ENCODE measurements around the gene MYO18A. TPM values are rescaled to one million over a fixed set of nuclear protein-coding genes. Genes with fewer than 3 reads are reported as not detected.
A peak's percentile ranks its signal among the peaks of the same experiment; 100 is the strongest.

The MYO18A gene
- total RNA-seq, 5 donors from 2014 or later (not counting 1 experiment from before 2014, with no cell fraction given), result 119 to 151 (median 145) TPM

GRCh38 chr17:29195465-29196081 is 15.4 kb upstream of the MYO18A start:
- H3K4me3 Mint-ChIP-seq, result no peak overlapping the region
- H3K27ac ChIP-seq (ENCODE audit: low read length), result no peak overlapping the region
- ChIA-PET CTCF (no interaction called here), POLR2A (no interaction called here)
- ATAC-seq (replicated peaks in 1 of 4), result no peak
- no peaks in the 10 kb centered on the region for H3K9me3 Mint-ChIP-seq
- H3K36me3 ChIP-seq (ENCODE audit: control insufficient read depth in 2 of 2, extremely low read depth in 1 of 2, insufficient read depth in 1 of 2, low read length in 1 of 2), result no peaks in the 10 kb centered on the region
- no peaks in the 10 kb centered on the region for H3K4me1 ChIP-seq (ENCODE audit: control insufficient read depth in 1 of 2, extremely low read depth in 1 of 2, insufficient read depth in 2 of 2, low read length in 2 of 2)
- H3K4me1 Mint-ChIP-seq, result peaks cover 0 to 4% (median 3%) of the 10 kb centered on the region in 3 donors
- H3K36me3 Mint-ChIP-seq, result no peaks in the 10 kb centered on the region
- H3K4me3 ChIP-seq (ENCODE audit: control insufficient read depth in 1 of 2, extremely low read depth in 1 of 2, low read length in 1 of 2), result no peak overlapping the region
- H3K27me3 ChIP-seq (replicated peaks in 1 of 2; ENCODE audit: control insufficient read depth in 2 of 2, extremely low read depth in 1 of 2, insufficient read depth in 2 of 2, low read length in 1 of 2), result peaks cover 0 to 26% of the 10 kb centered on the region in 2 experiments
- DNase-seq, result peak in 1 of 35 experiments; percentile 17
- WGBS (ENCODE audit: insufficient coverage), result 62% methylated on average over 6 of the region's 10 CpGs
- no peak overlapping the region for H3K27ac Mint-ChIP-seq
- peaks cover 10 to 15% of the 10 kb centered on the region in 2 donors for H3K27me3 Mint-ChIP-seq
- H3K9me3 ChIP-seq, result no peaks in the 10 kb centered on the region

GRCh38 chr17:29194669-29195068 is 14.5 kb upstream of the MYO18A start:
- H3K36me3 ChIP-seq (ENCODE audit: control insufficient read depth in 2 of 2, extremely low read depth in 1 of 2, insufficient read depth in 1 of 2, low read length in 1 of 2), result no peaks in the 10 kb centered on the region
- WGBS (ENCODE audit: insufficient coverage), result 80% methylated on average over 1 of the region's 3 CpGs

GRCh38 chr17:29193146-29193545 is 12.9 kb upstream of the MYO18A start:
- DNase-seq (no peak), ATAC-seq (replicated peaks in 1 of 4) (no peak)
- no peak overlapping the region for H3K4me3 Mint-ChIP-seq
- H3K9me3 Mint-ChIP-seq, result no peaks in the 10 kb centered on the region
- no peaks in the 10 kb centered on the region for H3K4me1 ChIP-seq (ENCODE audit: control insufficient read depth in 1 of 2, extremely low read depth in 1 of 2, insufficient read depth in 2 of 2, low read length in 2 of 2)
- no peak overlapping the region for H3K4me3 ChIP-seq (ENCODE audit: control insufficient read depth in 1 of 2, extremely low read depth in 1 of 2, low read length in 1 of 2)
- H3K27me3 ChIP-seq (replicated peaks in 1 of 2; ENCODE audit: control insufficient read depth in 2 of 2, extremely low read depth in 1 of 2, insufficient read depth in 2 of 2, low read length in 1 of 2), result peaks cover 0 to 23% of the 10 kb centered on the region in 2 experiments
- ChIA-PET CTCF (no interaction called here), POLR2A (no interaction called here)
- H3K4me1 Mint-ChIP-seq, result peaks cover 0 to 4% (median 3%) of the 10 kb centered on the region in 3 donors
- H3K27ac Mint-ChIP-seq, result no peak overlapping the region
- no peaks in the 10 kb centered on the region for H3K36me3 Mint-ChIP-seq
- H3K27ac ChIP-seq (ENCODE audit: low read length), result no peak overlapping the region
- no CpG with 5 or more reads among the region's 2 CpGs for WGBS (ENCODE audit: insufficient coverage)
- no peaks in the 10 kb centered on the region for H3K9me3 ChIP-seq
- peaks cover 14 to 20% of the 10 kb centered on the region in 2 donors for H3K27me3 Mint-ChIP-seq
- H3K36me3 ChIP-seq (ENCODE audit: control insufficient read depth in 2 of 2, extremely low read depth in 1 of 2, insufficient read depth in 1 of 2, low read length in 1 of 2), result no peaks in the 10 kb centered on the region

More at GRCh38 chr17:29194669-29195068, 14.5 kb upstream of the MYO18A start:
- H3K27ac ChIP-seq (ENCODE audit: low read length), result no peak overlapping the region
- H3K4me3 ChIP-seq (ENCODE audit: control insufficient read depth in 1 of 2, extremely low read depth in 1 of 2, low read length in 1 of 2), result no peak overlapping the region
- no peak for DNase-seq
- Mint-ChIP-seq H3K9me3 (no peaks in the 10 kb centered on the region), H3K36me3 (no peaks in the 10 kb centered on the region), H3K27me3 (peaks cover 14 to 15% of the 10 kb centered on the region in 2 donors), H3K4me3 (no peak overlapping the region), H3K4me1 (peaks cover 0 to 4% (median 3%) of the 10 kb centered on the region in 3 donors), H3K27ac (no peak overlapping the region)
- no peaks in the 10 kb centered on the region for H3K4me1 ChIP-seq (ENCODE audit: control insufficient read depth in 1 of 2, extremely low read depth in 1 of 2, insufficient read depth in 2 of 2, low read length in 2 of 2)
- ATAC-seq (replicated peaks in 1 of 4), result no peak
- CTCF ChIA-PET, result no interaction called here
- POLR2A ChIA-PET, result no interaction called here
- no peaks in the 10 kb centered on the region for H3K9me3 ChIP-seq
- H3K27me3 ChIP-seq (replicated peaks in 1 of 2; ENCODE audit: control insufficient read depth in 2 of 2, extremely low read depth in 1 of 2, insufficient read depth in 2 of 2, low read length in 1 of 2), result peaks cover 0 to 26% of the 10 kb centered on the region in 2 experiments

- H3K27ac ChIP-seq (ENCODE audit: low read length), result no peak overlapping the region
- POLR2A ChIA-PET, result no interaction called here
- peaks cover 10 to 21% of the 10 kb centered on the region in 2 donors for H3K27me3 Mint-ChIP-seq
- H3K4me3 Mint-ChIP-seq, result no peak overlapping the region
- H3K27ac Mint-ChIP-seq, result no peak overlapping the region
- CTCF ChIA-PET, result no interaction called here
- H3K27me3 ChIP-seq (replicated peaks in 1 of 2; ENCODE audit: control insufficient read depth in 2 of 2, extremely low read depth in 1 of 2, insufficient read depth in 2 of 2, low read length in 1 of 2), result peaks cover 0 to 11% of the 10 kb centered on the region in 2 experiments
- no peak for DNase-seq
- H3K4me3 ChIP-seq (ENCODE audit: control insufficient read depth in 1 of 2, extremely low read depth in 1 of 2, low read length in 1 of 2), result no peak overlapping the region
- 60% methylated on average over 4 of the region's 4 CpGs for WGBS (ENCODE audit: insufficient coverage)
- no peak for ATAC-seq (replicated peaks in 1 of 4)
- no peaks in the 10 kb centered on the region for H3K9me3 ChIP-seq
- peaks cover 0 to 4% (median 3%) of the 10 kb centered on the region in 3 donors for H3K4me1 Mint-ChIP-seq
- H3K9me3 Mint-ChIP-seq, result no peaks in the 10 kb centered on the region
- no peaks in the 10 kb centered on the region for H3K36me3 ChIP-seq (ENCODE audit: control insufficient read depth in 2 of 2, extremely low read depth in 1 of 2, insufficient read depth in 1 of 2, low read length in 1 of 2)
- H3K4me1 ChIP-seq (ENCODE audit: control insufficient read depth in 1 of 2, extremely low read depth in 1 of 2, insufficient read depth in 2 of 2, low read length in 2 of 2), result no peaks in the 10 kb centered on the region
- H3K36me3 Mint-ChIP-seq, result no peaks in the 10 kb centered on the region
These were observed 10.5 kb upstream of the MYO18A start for GRCh38 chr17:29190592-29191207.

- Mint-ChIP-seq H3K27me3 (peaks cover 10 to 21% of the 10 kb centered on the region in 2 donors), H3K27ac (no peak overlapping the region), H3K4me3 (no peak overlapping the region), H3K9me3 (no peaks in the 10 kb centered on the region), H3K4me1 (no peaks in the 10 kb centered on the region), H3K36me3 (no peaks in the 10 kb centered on the region)
- no peaks in the 10 kb centered on the region for H3K4me1 ChIP-seq (ENCODE audit: control insufficient read depth in 1 of 2, extremely low read depth in 1 of 2, insufficient read depth in 2 of 2, low read length in 2 of 2)
- H3K27ac ChIP-seq (ENCODE audit: low read length), result no peak overlapping the region
- H3K9me3 ChIP-seq, result no peaks in the 10 kb centered on the region
- CTCF ChIA-PET, result no interaction called here
- no peaks in the 10 kb centered on the region for H3K36me3 ChIP-seq (ENCODE audit: control insufficient read depth in 2 of 2, extremely low read depth in 1 of 2, insufficient read depth in 1 of 2, low read length in 1 of 2)
- H3K27me3 ChIP-seq (replicated peaks in 1 of 2; ENCODE audit: control insufficient read depth in 2 of 2, extremely low read depth in 1 of 2, insufficient read depth in 2 of 2, low read length in 1 of 2), result peaks cover 0 to 11% of the 10 kb centered on the region in 2 experiments
- DNase-seq (no peak), ATAC-seq (replicated peaks in 1 of 4) (no peak)
- no CpG with 5 or more reads among the region's 2 CpGs for WGBS (ENCODE audit: insufficient coverage)
- H3K4me3 ChIP-seq (ENCODE audit: control insufficient read depth in 1 of 2, extremely low read depth in 1 of 2, low read length in 1 of 2), result no peak overlapping the region
- POLR2A ChIA-PET, result no interaction called here
These were observed 9.8 kb upstream of the MYO18A start for GRCh38 chr17:29190039-29190438.

- no peaks in the 10 kb centered on the region for H3K4me1 Mint-ChIP-seq
- Histone ChIP-seq H3K27ac (ENCODE audit: low read length) (no peak overlapping the region), H3K36me3 (ENCODE audit: control insufficient read depth in 2 of 2, extremely low read depth in 1 of 2, insufficient read depth in 1 of 2, low read length in 1 of 2) (no peaks in the 10 kb centered on the region), H3K9me3 (no peaks in the 10 kb centered on the region), H3K4me3 (ENCODE audit: control insufficient read depth in 1 of 2, extremely low read depth in 1 of 2, low read length in 1 of 2) (no peak overlapping the region), H3K4me1 (ENCODE audit: control insufficient read depth in 1 of 2, extremely low read depth in 1 of 2, insufficient read depth in 2 of 2, low read length in 2 of 2) (no peaks in the 10 kb centered on the region), H3K27me3 (replicated peaks in 1 of 2; ENCODE audit: control insufficient read depth in 2 of 2, extremely low read depth in 1 of 2, insufficient read depth in 2 of 2, low read length in 1 of 2) (peaks cover 0 to 11% of the 10 kb centered on the region in 2 experiments)
- no peak for DNase-seq
- ChIA-PET CTCF (no interaction called here), POLR2A (interaction anchor here in 1 of 2 donors (0.7 kb wide), 1 partner anchor 72 kb away, joined by 11 read pairs; no protein-coding TSS in a partner anchor)
- H3K27ac Mint-ChIP-seq, result no peak overlapping the region
- no CpG with 5 or more reads among the region's 2 CpGs for WGBS (ENCODE audit: insufficient coverage)
- H3K27me3 Mint-ChIP-seq, result peaks cover 10 to 21% of the 10 kb centered on the region in 2 donors
- no peak for ATAC-seq (replicated peaks in 1 of 4)
- H3K9me3 Mint-ChIP-seq, result no peaks in the 10 kb centered on the region
- no peak overlapping the region for H3K4me3 Mint-ChIP-seq
- H3K36me3 Mint-ChIP-seq, result no peaks in the 10 kb centered on the region
These were observed 9.2 kb upstream of the MYO18A start for GRCh38 chr17:29189355-29189754.
